Neural cell (in vitro differentiated cells): ENCODE results near the gene INPP5A. TPM values are rescaled to one million over a fixed set of nuclear protein-coding genes. Genes with fewer than 3 reads are reported as not detected.

ENCODE experiments used
- H2AFZ ChIP-seq: fragments of 200-600, 300-800 bp; sonication (generic), shearing (Covaris generic); 2 replicates; pipeline ENCODE4 v1.6.0; 2014; ENCODE audit warnings: low read depth, mild to moderate bottlenecking, antibody characterized with exemption, low read length, moderate library complexity
- H3F3A ChIP-seq: fragments of 200-600 bp; shearing (Covaris generic); 2 replicates; pipeline ENCODE4 v1.6.1; 2016; ENCODE audit warnings: mild to moderate bottlenecking, moderate library complexity, mixed read lengths, antibody characterized with exemption, low read length; ENCODE audit not compliant: insufficient read depth, poor library complexity, severe bottlenecking
- H3K27ac ChIP-seq: fragments of 200-600, 300-800 bp; sonication (generic), shearing (Covaris generic); 2 replicates; pipeline ENCODE4 v1.5.1; 2014; ENCODE audit warnings: mild to moderate bottlenecking, low read length, moderate library complexity
- H3K27me3 ChIP-seq: fragments of 300-800, 200-600 bp; sonication (generic), shearing (Covaris generic); 2 replicates; pipeline ENCODE4 v1.6.0; 2014; ENCODE audit warnings: mild to moderate bottlenecking, low read depth, low read length, moderate library complexity; ENCODE audit not compliant: insufficient read depth
- H3K36me3 ChIP-seq: fragments of 300-800, 200-600 bp; sonication (generic), shearing (Covaris generic); 2 replicates; pipeline ENCODE4 v1.5.1; 2014; ENCODE audit warnings: mild to moderate bottlenecking, antibody characterized with exemption, low read length, moderate library complexity; ENCODE audit not compliant: insufficient read depth
- H3K4me2 ChIP-seq: fragments of 300-800, 200-600 bp; sonication (generic), shearing (Covaris generic); 2 replicates; pipeline ENCODE4 v1.6.0; 2014; ENCODE audit warnings: mild to moderate bottlenecking, low read length
- H3K4me3 ChIP-seq: fragments of 300-800, 200-600 bp; sonication (generic), shearing (Covaris generic); 2 replicates; pipeline ENCODE4 v1.5.1; 2014; ENCODE audit warnings: mild to moderate bottlenecking, low read length, moderate library complexity
- H3K79me2 ChIP-seq: fragments of 200-600 bp; shearing (Covaris generic); replicated peaks from 2 replicates; pipeline ENCODE4 v1.6.0; 2014; ENCODE audit warnings: mild to moderate bottlenecking, low read length, moderate library complexity; ENCODE audit not compliant: insufficient read depth
- H3K9ac ChIP-seq: fragments of 300-800, 200-600 bp; sonication (generic), shearing (Covaris generic); 2 replicates; pipeline ENCODE4 v1.6.1; 2016; ENCODE audit warnings: mild to moderate bottlenecking, low read length, mixed read lengths
- H3K9me2 ChIP-seq: fragments of 200-600 bp; shearing (Covaris generic); 2 replicates; pipeline ENCODE4 v1.6.1; 2016; ENCODE audit warnings: mild to moderate bottlenecking, low read length, mixed read lengths; ENCODE audit not compliant: insufficient read depth
- H3K9me3 ChIP-seq: fragments of 200-600, 300-800 bp; sonication (generic), shearing (Covaris generic); 2 replicates; pipeline ENCODE4 v1.6.1; 2016; ENCODE audit warnings: mild to moderate bottlenecking, mixed run types, low read length, moderate library complexity, mixed read lengths
- H4K20me1 ChIP-seq: fragments of 200-600 bp; shearing (Covaris generic); 2 replicates; pipeline ENCODE4 v1.6.1; 2016; ENCODE audit warnings: mild to moderate bottlenecking, mixed run types; ENCODE audit not compliant: insufficient read depth
- EP300 ChIP-seq: fragments of 450-650 bp; conservative IDR thresholded peaks from 2 replicates; pipeline ENCODE4 v1.6.1; 2014; ENCODE audit warnings: antibody characterized with exemption, mild to moderate bottlenecking, moderate library complexity; ENCODE audit not compliant: poor library complexity, severe bottlenecking
- EZH2 ChIP-seq: fragments of 200-600, 300-800 bp; shearing (Covaris generic), sonication (generic); IDR thresholded peaks from 2 replicates; pipeline ENCODE4 v1.6.1; 2014; ENCODE audit warnings: antibody characterized with exemption, low read length, borderline replicate concordance, mild to moderate bottlenecking; ENCODE audit not compliant: insufficient read depth, poor library complexity, severe bottlenecking
- MXI1 ChIP-seq: fragments of 450-650 bp; conservative IDR thresholded peaks from 2 replicates; pipeline ENCODE4 v1.6.1; 2014; ENCODE audit warnings: antibody characterized with exemption, mild to moderate bottlenecking; ENCODE audit not compliant: poor library complexity, severe bottlenecking
- POLR2AphosphoS5 ChIP-seq: IDR thresholded peaks from 2 replicates; pipeline ENCODE4 v1.6.1; 2012
- RAD21 ChIP-seq: fragments of 450-650 bp; conservative IDR thresholded peaks from 2 replicates; pipeline ENCODE4 v1.6.1; 2014; ENCODE audit warnings: antibody characterized with exemption, mild to moderate bottlenecking, moderate library complexity
- SMC3 ChIP-seq: fragments of 450-650 bp; conservative IDR thresholded peaks from 2 replicates; pipeline ENCODE4 v1.6.1; 2014; ENCODE audit warnings: antibody characterized with exemption, mild to moderate bottlenecking, moderate library complexity; ENCODE audit not compliant: poor library complexity
- TAF1 ChIP-seq: IDR thresholded peaks from 2 replicates; pipeline ENCODE4 v1.6.1; 2012; ENCODE audit warnings: low read depth
- polyA plus RNA-seq: library from polyadenylated mRNA; depleted of rRNA; stranded (reverse); fragments of >200 nt; gene quantifications from 2 replicates; pipeline ENCODE4 v1.2.3, GENCODE V29; 2014
- TF ChIP-seq, protein P1 (sequence below): fragments of 450-650 bp; IDR thresholded peaks from 2 replicates; pipeline ENCODE4 v1.5.1; 2014; ENCODE audit warnings: antibody characterized with exemption, mild to moderate bottlenecking, moderate library complexity; ENCODE audit not compliant: poor library complexity, severe bottlenecking
- TF ChIP-seq, protein P2 (sequence below): IDR thresholded peaks from 2 replicates; pipeline ENCODE4 v1.6.1; 2012; ENCODE audit warnings: borderline replicate concordance

INPP5A gene
- polyA plus RNA-seq, 1 donor from 2014 or later: 48.8 TPM

DNA sequence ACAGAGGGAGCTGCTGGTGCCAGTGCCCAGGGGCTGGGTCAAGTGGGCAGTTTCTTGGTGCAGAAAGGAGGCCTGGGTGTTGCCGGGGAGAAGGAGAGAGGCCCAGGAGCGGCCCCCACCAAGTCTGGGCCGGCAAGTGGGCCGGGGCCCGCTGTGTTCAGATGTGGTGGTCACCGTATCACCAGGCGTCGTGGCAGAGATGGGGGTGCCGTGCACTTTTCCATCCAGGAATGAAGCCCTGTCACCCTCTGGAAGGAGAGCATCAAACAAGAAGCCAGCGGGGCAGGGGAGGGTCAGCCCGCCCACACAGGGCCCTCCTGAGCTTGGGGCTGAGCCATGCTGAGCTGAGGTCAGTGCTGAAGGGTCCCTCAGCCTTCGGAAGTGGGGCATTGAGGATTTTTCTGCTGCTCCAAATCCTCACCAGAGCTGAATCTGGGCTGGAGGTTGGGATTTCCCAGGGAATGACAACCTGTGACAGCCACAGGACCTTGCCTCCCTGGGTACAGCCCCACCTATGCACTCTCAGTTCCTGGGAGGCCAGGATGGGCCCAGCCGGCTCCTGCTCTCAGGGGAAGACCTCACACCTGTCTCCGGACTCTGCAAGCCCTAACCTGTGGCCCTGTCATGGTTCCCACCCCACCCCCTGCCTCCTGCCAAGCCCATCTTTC is 27.9 kb upstream of the INPP5A start:
- H3K27ac ChIP-seq: no peak overlapping the region

DNA sequence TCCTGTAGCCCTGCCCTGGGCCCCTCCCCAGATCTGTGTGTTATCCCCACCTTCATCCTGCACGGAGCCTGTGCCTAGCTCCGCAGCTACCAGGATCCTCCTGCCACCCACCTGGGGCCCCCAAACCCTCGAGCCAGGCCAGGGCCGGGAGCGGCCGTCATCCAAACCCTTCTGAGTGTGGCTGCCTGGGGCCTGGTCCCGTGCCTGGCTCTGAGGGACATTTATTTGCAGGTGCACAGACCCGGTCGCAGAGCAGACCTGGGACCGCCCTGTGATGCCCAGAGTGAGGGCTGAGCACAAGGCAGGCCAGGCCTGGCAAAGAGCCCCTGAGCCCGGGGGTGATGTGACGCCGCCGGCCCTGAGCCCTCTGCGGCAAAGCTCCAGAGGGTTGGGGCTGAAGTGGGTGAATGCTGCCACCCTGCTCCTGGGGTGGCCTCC is 27.4 kb upstream of the INPP5A start:
- Histone ChIP-seq H3K9ac (no peak overlapping the region), H3K27ac (no peak overlapping the region), H3K9me3 (no peaks in the 10 kb centered on the region), H4K20me1 (no peaks in the 10 kb centered on the region), H3K4me3 (no peak overlapping the region), H3K4me2 (no peak overlapping the region), H2AFZ (no peak overlapping the region), H3K79me2 (no peaks in the 10 kb centered on the region), H3K36me3 (no peaks in the 10 kb centered on the region), H3K27me3 (no peaks in the 10 kb centered on the region), H3F3A (no peaks in the 10 kb centered on the region), H3K9me2 (no peaks in the 10 kb centered on the region)
- TF ChIP-seq, protein P1, sequence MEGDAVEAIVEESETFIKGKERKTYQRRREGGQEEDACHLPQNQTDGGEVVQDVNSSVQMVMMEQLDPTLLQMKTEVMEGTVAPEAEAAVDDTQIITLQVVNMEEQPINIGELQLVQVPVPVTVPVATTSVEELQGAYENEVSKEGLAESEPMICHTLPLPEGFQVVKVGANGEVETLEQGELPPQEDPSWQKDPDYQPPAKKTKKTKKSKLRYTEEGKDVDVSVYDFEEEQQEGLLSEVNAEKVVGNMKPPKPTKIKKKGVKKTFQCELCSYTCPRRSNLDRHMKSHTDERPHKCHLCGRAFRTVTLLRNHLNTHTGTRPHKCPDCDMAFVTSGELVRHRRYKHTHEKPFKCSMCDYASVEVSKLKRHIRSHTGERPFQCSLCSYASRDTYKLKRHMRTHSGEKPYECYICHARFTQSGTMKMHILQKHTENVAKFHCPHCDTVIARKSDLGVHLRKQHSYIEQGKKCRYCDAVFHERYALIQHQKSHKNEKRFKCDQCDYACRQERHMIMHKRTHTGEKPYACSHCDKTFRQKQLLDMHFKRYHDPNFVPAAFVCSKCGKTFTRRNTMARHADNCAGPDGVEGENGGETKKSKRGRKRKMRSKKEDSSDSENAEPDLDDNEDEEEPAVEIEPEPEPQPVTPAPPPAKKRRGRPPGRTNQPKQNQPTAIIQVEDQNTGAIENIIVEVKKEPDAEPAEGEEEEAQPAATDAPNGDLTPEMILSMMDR: no peak
- TF ChIP-seq, protein P2, sequence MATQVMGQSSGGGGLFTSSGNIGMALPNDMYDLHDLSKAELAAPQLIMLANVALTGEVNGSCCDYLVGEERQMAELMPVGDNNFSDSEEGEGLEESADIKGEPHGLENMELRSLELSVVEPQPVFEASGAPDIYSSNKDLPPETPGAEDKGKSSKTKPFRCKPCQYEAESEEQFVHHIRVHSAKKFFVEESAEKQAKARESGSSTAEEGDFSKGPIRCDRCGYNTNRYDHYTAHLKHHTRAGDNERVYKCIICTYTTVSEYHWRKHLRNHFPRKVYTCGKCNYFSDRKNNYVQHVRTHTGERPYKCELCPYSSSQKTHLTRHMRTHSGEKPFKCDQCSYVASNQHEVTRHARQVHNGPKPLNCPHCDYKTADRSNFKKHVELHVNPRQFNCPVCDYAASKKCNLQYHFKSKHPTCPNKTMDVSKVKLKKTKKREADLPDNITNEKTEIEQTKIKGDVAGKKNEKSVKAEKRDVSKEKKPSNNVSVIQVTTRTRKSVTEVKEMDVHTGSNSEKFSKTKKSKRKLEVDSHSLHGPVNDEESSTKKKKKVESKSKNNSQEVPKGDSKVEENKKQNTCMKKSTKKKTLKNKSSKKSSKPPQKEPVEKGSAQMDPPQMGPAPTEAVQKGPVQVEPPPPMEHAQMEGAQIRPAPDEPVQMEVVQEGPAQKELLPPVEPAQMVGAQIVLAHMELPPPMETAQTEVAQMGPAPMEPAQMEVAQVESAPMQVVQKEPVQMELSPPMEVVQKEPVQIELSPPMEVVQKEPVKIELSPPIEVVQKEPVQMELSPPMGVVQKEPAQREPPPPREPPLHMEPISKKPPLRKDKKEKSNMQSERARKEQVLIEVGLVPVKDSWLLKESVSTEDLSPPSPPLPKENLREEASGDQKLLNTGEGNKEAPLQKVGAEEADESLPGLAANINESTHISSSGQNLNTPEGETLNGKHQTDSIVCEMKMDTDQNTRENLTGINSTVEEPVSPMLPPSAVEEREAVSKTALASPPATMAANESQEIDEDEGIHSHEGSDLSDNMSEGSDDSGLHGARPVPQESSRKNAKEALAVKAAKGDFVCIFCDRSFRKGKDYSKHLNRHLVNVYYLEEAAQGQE: no peak
- TF ChIP-seq MXI1 (no peak), POLR2AphosphoS5 (no peak), RAD21 (no peak), EP300 (no peak), EZH2 (no peak), SMC3 (no peak), TAF1 (no peak)

More for the DNA sequence above, 27.9 kb upstream of the INPP5A start:
- TF ChIP-seq, protein P2: no peak
- TF ChIP-seq SMC3 (no peak), EZH2 (no peak), EP300 (no peak), RAD21 (no peak), POLR2AphosphoS5 (no peak), TAF1 (no peak), MXI1 (no peak)
- TF ChIP-seq, protein P1: no peak
- Histone ChIP-seq H3K9me3 (no peaks in the 10 kb centered on the region), H3K9me2 (no peaks in the 10 kb centered on the region), H3K79me2 (no peaks in the 10 kb centered on the region), H3K36me3 (no peaks in the 10 kb centered on the region), H2AFZ (no peak overlapping the region), H4K20me1 (no peaks in the 10 kb centered on the region), H3F3A (no peaks in the 10 kb centered on the region), H3K9ac (no peak overlapping the region), H3K4me3 (no peak overlapping the region), H3K27me3 (no peaks in the 10 kb centered on the region), H3K4me2 (no peak overlapping the region)
